Transverse colon (tissue), 4 donors: ENCODE data around the gene DNAJA3. TPM values are rescaled to one million over a fixed set of nuclear protein-coding genes. Genes with fewer than 3 reads are reported as not detected.

Source experiments
- DNase-seq: peaks from one replicate; pipeline ENCODE4 v3.0.0-alpha.2; 2019
- H3K27ac ChIP-seq, 4 donors: fragments of 200-600 bp; sonication (generic); 2 replicates each; pipeline ENCODE4 v1.5.1; 2016 to 2018; ENCODE audit warnings: inconsistent platforms in 4 of 4
- H3K27me3 ChIP-seq: fragments of 200-600 bp; sonication (generic); 2 replicates; pipeline ENCODE4 v1.5.1; 2017; ENCODE audit warnings: inconsistent platforms
- H3K36me3 ChIP-seq, 4 donors: fragments of 200-600 bp; sonication (generic); 2 replicates each; pipeline ENCODE4 v1.5.1; 2017 to 2019; ENCODE audit warnings: inconsistent platforms in 4 of 4
- H3K4me1 ChIP-seq, 4 donors: fragments of 200-600 bp; sonication (generic); 2 replicates each; pipeline ENCODE4 v1.5.1; 2017 to 2020; ENCODE audit warnings: inconsistent platforms in 4 of 4
- H3K4me3 ChIP-seq, 4 donors: fragments of 200-600 bp; sonication (generic); 1 replicate in 1 of 4; 2 replicates in 3 of 4; pipeline versions ENCODE4 v1.5.1 to v1.6.1; 2017 to 2019; ENCODE audit warnings: inconsistent platforms in 4 of 4
- H3K9me3 ChIP-seq, 2 donors: fragments of 200-600 bp; sonication (generic); 2 replicates each; pipeline ENCODE4 v1.5.1; 2017 to 2019; ENCODE audit warnings: inconsistent platforms in 2 of 2
- EP300 ChIP-seq: sonication (generic); formaldehyde crosslinking; IDR thresholded peaks from one replicate; pipeline ENCODE4 v1.6.1; 2017; ENCODE audit warnings: antibody characterized with exemption, low read depth
- POLR2A ChIP-seq: fragments of 450-650 bp; IDR thresholded peaks from one replicate; pipeline ENCODE4 v1.6.1; 2016; ENCODE audit warnings: antibody characterized with exemption, mild to moderate bottlenecking, moderate library complexity
- POLR2AphosphoS5 ChIP-seq, 3 donors: sonication (generic); formaldehyde crosslinking; IDR thresholded peaks; one replicate each; pipeline ENCODE4 v1.6.1; 2016; ENCODE audit warnings: antibody characterized with exemption in 3 of 3
- WGBS, 2 donors: methylation state at CpG; one replicate each; pipeline ENCODE4 v1.1.5; 2018; ENCODE audit warnings: low coverage in 1 of 2; 5-methylcytosine and 5-hydroxymethylcytosine counted together
- in situ Hi-C, 4 donors: fragments of 200-750 bp; cut with MboI; loops; one replicate each; pipeline versions ENCODE4 v1.15.0 to v1.15.1; 2017; ENCODE audit warnings: low sequenced_read_pairs in 3 of 4, low pct_ligation_motif_present in 1 of 4, low pct_unique_long_range_greater_than_20kb in 1 of 4
- intact Hi-C: fragments of 100-400 bp; cut with DNase I; formaldehyde crosslinking; loops from one replicate; pipeline ENCODE4 v1.15.1; 2023; ENCODE audit warnings: low total_unique reads
- total RNA-seq, 4 donors: library from RNA; depleted of rRNA; stranded (reverse); fragments of >200 nt; gene quantifications; one replicate each; pipeline ENCODE4 v1.1.0, GENCODE V29; 2016
- TF ChIP-seq, protein P1 (sequence below), 5 experiments: fragments of 200-600 bp in 3 of 5; fragments of 450-650 bp in 2 of 5; sonication (generic) in 3 of 5; IDR thresholded peaks; 1 replicate in 2 of 5; 2 replicates in 3 of 5; pipeline ENCODE4 v1.5.1; 2016 to 2017; ENCODE audit warnings: antibody characterized with exemption in 5 of 5, inconsistent platforms in 3 of 5, mild to moderate bottlenecking in 2 of 5, moderate library complexity in 1 of 5

DNAJA3 gene
- total RNA-seq, 4 donors from 2014 or later, result 49.0 to 126 (median 75.5) TPM

DNA sequence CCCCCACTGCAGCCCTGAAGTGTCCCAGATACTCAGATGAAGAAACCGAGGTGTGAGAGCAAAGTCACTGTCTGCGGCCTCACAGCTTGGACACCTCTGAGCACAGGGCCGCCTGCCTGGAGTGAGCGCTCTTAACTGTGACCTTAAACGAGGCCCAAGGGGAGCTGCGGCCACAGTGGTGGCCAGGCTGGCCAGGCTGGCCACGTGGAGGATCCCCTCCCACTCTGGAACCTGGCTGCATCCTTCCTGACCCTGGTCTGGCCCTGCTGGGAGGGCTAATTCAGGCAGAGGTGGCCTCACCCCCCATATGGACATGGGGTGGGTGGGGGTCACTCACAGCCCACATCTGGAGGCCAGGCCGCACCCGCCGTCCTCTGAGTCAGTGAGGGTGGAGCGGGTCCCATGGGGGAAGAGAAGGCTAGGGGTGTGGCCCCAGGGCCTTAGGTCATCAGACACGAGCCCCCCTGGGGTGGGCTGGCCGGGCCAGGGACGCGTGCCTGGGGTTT is 47.5 kb upstream of the DNAJA3 start:
- Histone ChIP-seq H3K27me3 (no peaks in the 10 kb centered on the region), H3K27ac (peak overlapping the region in 3 of 4 donors; percentile 83 to 92 (median 83))
- intact Hi-C loops, result no loop called here

DNA sequence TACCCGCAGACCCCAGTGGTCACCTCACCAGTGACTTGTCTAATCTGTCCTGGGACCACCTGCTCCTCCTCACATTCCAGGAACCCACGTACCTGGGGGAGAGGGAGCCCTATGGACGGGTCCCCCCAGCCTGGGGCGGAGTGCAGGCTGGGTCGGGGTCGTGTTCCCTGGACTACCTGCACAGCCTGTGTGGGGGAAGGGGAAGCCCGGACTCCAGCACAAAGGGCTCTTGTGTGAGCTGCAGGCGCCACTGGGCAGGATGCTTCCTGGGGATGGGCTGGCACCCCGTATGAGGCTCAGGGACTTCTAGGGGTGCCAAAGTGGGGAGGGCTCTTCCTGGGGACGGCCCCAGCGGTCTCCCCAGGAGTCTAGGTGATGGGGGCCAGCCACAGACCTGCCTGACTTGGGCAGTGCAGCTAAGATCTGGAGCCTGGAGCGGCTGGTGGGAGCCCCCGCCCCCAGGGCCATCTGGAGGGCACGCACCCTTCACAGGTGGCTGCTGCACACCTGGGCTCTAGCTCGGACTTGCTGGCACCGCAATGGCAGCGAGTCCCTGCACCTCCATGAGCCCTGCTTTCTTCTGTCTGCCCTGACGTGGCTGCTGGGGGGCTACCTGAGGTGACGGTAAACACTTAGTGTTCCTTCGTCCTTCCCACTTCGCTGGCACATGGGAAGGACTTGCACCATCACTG is 46.5 kb upstream of the DNAJA3 start:
- TF ChIP-seq EP300, result no peak
- 93% methylated on average over 11 of the region's 21 CpGs; no CpG with 5 or more reads in 1 of the 2 donors for WGBS, 2 donors
- Histone ChIP-seq H3K4me1 (peaks cover 16 to 44% (median 27%) of the 10 kb centered on the region in 4 donors), H3K4me3 (no peak overlapping the region), H3K27ac (peak overlapping the region in 3 of 4 donors; percentile 27 to 92 (median 83)), H3K9me3 (no peaks in the 10 kb centered on the region), H3K36me3 (no peaks in the 10 kb centered on the region), H3K27me3 (no peaks in the 10 kb centered on the region)
- in situ Hi-C loops (no loop called here), intact Hi-C loops (no loop called here)
- DNase-seq, result no peak

More for the DNA sequence above, 47.5 kb upstream of the DNAJA3 start:
- 75% methylated on average over 15 of the region's 15 CpGs; no CpG with 5 or more reads in 1 of the 2 donors for WGBS, 2 donors
- TF ChIP-seq POLR2AphosphoS5 (IDR thresholded peaks at IDR 0.05) (no peak), POLR2A (no peak), EP300 (no peak)
- TF ChIP-seq, protein P1, sequence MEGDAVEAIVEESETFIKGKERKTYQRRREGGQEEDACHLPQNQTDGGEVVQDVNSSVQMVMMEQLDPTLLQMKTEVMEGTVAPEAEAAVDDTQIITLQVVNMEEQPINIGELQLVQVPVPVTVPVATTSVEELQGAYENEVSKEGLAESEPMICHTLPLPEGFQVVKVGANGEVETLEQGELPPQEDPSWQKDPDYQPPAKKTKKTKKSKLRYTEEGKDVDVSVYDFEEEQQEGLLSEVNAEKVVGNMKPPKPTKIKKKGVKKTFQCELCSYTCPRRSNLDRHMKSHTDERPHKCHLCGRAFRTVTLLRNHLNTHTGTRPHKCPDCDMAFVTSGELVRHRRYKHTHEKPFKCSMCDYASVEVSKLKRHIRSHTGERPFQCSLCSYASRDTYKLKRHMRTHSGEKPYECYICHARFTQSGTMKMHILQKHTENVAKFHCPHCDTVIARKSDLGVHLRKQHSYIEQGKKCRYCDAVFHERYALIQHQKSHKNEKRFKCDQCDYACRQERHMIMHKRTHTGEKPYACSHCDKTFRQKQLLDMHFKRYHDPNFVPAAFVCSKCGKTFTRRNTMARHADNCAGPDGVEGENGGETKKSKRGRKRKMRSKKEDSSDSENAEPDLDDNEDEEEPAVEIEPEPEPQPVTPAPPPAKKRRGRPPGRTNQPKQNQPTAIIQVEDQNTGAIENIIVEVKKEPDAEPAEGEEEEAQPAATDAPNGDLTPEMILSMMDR (IDR thresholded peaks at IDR 0.05), result no peak
- DNase-seq, result no peak
- Histone ChIP-seq H3K4me3 (no peak overlapping the region), H3K4me1 (peaks cover 21 to 53% (median 35%) of the 10 kb centered on the region in 4 donors), H3K9me3 (no peaks in the 10 kb centered on the region), H3K36me3 (no peaks in the 10 kb centered on the region)
- in situ Hi-C loops, result no loop called here

DNA sequence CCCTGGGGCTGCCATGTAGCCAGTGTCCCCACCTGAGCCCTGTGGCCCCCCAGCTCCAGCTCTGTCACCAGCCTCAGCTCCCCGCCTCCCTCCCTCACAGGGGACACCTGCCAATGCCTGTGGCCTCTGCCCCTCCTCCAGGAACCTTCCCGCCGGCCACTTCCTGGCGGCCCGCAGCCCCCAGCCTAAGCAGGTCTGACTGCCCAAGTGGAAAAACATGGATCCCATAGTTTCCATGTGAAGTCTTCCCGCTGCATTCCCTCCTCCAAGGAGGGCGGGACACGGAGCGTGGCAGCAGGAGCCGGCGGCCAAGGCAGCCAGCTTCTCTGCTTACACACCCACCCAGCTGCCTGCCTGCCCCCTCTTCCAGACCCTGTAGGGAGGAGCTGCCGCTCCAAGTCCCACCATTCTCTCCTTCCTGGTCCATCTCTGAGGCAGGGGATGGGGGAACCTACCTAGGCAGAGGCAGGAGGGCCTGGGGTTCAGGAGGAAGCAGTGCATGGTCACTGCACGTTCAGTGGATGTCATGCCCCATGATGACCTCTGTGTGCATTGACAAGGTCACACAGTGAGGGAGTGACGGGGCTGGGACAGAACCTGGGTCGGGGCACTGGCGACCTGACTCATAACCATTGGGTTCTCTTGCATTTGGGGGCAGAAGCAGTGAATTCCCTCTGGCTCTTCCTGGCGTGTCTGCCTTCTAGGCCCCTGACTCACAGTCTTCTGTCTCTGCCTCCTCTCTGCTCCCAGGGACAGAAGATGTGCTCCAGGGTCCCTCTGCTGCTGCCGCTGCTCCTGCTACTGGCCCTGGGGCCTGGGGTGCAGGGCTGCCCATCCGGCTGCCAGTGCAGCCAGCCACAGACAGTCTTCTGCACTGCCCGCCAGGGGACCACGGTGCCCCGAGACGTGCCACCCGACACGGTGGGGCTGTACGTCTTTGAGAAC is 45.3 kb upstream of the DNAJA3 start:
- Histone ChIP-seq H3K36me3 (no peaks in the 10 kb centered on the region), H3K27me3 (no peaks in the 10 kb centered on the region), H3K4me3 (no peak overlapping the region), H3K27ac (peak overlapping the region in 1 of 4 donors; percentile 17), H3K4me1 (peaks cover 10 to 32% (median 21%) of the 10 kb centered on the region in 4 donors), H3K9me3 (no peaks in the 10 kb centered on the region)
- 85% methylated on average over 25 of the region's 26 CpGs; no CpG with 5 or more reads in 1 of the 2 donors for WGBS, 2 donors
- no peak for DNase-seq
- in situ Hi-C loops (no loop called here), intact Hi-C loops (no loop called here)
- TF ChIP-seq POLR2A (no peak), EP300 (no peak), POLR2AphosphoS5 (IDR thresholded peaks at IDR 0.05) (no peak)
- TF ChIP-seq, protein P1 (IDR thresholded peaks at IDR 0.05), result no peak

- Histone ChIP-seq H3K36me3 (no peaks in the 10 kb centered on the region), H3K9me3 (no peaks in the 10 kb centered on the region), H3K4me1 (peaks cover 4 to 22% (median 13%) of the 10 kb centered on the region in 4 donors), H3K27ac (no peak overlapping the region), H3K27me3 (no peaks in the 10 kb centered on the region), H3K4me3 (no peak overlapping the region)
- TF ChIP-seq, protein P1 (IDR thresholded peaks at IDR 0.05), result no peak
- DNase-seq, result no peak
- WGBS, 2 donors, result 94% methylated on average over 56 of the region's 59 CpGs; no CpG with 5 or more reads in 1 of the 2 donors
- intact Hi-C loops, result no loop called here
- in situ Hi-C loops, result no loop called here
Measured at GRCh38 chr16:4381072-4381934, 44.4 kb upstream of the DNAJA3 start.
